DMS 273 (cell line): Measurements from ENCODE around the gene PTPRN.
"Not testable (repeated sequence)": the region's sequence is repeated elsewhere in the genome, so short reads cannot be mapped to it uniquely, and the experiment has no call there.

Experiments used
- DNase-seq: peaks from one replicate; lab custom pipeline; 2025; ENCODE audit not compliant: unreplicated experiment; lab: John Stamatoyannopoulos, UW

PTPRN gene

GRCh38 chr2:219309278-219309677 is at the start of gene PTPRN:
PTPRN (minus strand) TSS chr2:219309401; CDS start chr2:219309332, 69 bp downstream.
- peak; percentile 61 for DNase-seq

DNA sequence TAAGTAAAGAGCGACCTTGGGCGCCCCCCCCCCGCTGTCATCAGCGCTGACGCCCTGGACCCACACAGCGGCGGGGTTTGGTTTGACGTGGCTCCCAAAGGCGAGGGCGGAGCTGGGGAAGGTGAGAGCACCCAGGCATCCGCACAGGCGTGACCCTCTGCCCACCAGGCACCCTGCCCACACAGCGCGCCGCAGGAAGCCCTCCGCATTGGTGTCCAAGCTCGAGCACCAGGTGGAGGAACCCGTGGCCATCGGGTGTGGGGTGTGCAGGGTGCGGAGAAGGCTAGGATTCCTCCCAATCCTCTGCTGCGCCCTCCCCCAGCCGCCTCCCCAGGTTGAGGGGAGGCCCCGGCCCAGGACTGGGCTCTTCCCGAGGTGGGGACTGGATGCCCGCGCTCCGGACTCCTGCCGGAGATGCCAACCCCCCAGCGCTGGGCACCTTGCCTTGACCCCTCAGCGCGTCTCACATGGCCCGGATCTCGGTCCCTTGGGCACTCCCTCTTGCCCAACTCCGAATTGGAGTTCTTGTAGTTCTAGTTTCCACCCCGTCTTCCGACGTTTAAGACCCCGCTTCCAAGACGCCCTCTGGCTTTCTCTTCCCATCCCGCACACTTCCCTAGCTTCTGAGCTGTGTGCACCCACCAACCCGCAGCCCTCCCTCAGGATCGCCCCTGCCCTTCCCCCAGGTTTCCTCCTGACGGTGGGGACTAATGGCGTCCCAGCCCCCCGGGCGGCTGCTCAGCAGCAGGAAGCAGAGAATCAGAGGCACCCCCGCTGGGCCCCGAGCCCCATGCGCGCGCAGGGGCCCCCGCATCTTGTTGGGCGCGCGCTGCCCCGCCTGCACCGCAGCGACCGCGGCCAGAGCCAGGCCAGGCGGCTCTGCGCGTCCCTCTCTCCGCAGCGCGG is 49.2 kb upstream of the PTPRN start:
- DNase-seq, result peak; percentile 49

DNA sequence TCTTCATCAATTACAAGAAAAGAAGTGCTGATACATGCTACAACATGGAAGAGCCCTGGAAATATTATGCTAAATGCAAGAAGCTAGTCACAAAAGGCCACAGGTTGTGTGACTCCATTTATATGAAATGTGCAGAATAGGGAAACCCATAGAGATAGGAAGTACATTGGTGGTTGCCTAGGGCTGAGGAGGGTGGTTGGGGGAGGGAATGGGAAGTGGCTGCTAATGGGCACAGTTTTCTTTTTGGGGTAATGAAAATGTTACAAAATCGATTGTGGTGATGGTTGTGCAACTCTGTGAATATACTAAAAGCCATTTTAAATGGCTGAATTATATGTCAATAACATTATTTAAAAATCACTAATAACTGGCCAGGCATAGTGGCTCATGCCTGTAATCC is 47.6 kb upstream of the PTPRN start:
- DNase-seq, result no peak

GRCh38 chr2:219354582-219354981 is 45.4 kb upstream of the PTPRN start:
- DNase-seq, result no peak

DNA sequence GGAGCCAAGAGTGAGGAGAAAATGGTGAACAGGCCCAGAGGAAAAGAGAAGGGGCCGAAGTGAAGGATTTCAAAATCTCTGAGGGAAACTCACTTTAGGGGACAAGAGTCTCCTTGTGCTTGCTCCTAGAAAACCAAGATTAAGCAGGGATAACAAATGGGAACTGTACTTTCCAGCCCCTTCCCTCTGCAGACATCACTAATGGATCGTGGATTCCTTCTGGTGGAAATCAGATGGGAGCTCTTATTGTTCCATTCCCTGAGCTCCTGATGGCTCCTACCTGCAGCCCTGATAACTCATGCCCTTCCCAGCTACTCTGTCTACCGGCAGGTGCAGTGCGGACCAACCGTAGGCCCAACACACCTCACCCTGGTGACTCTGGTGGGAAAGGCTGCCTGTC is 43.9 kb upstream of the PTPRN start:
- no peak for DNase-seq

GRCh38 chr2:219352448-219353023 is 43.3 kb upstream of the PTPRN start:
- DNase-seq, result peak; percentile 86

DNA sequence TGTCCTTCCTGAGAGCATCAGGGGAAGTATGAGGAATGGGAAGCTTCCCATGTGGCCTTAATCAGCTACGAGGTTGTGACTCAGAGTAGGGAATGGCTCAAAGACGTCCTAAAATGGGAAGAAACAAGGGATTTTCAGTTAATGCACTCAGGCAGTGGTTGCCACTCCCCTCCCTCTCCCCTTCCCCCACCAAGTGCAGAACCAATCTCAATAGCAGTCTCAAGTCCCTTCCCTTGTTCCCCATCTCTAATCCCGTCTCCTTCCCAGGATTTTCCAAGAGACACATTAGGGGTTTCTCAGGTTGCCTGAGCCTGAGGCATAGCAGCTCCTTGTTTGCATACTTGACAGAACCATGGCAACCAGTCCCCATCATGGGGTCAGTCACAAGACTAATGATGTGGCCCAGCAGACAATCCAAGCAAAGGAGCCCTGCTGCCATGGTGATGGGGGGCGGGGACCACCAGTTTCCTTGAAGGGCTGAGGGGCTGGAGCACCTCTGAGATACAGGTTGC is 41.6 kb upstream of the PTPRN start:
- no peak for DNase-seq

- DNase-seq, result no peak
These were observed 41.0 kb upstream of the PTPRN start for GRCh38 chr2:219350215-219350614.

DNA sequence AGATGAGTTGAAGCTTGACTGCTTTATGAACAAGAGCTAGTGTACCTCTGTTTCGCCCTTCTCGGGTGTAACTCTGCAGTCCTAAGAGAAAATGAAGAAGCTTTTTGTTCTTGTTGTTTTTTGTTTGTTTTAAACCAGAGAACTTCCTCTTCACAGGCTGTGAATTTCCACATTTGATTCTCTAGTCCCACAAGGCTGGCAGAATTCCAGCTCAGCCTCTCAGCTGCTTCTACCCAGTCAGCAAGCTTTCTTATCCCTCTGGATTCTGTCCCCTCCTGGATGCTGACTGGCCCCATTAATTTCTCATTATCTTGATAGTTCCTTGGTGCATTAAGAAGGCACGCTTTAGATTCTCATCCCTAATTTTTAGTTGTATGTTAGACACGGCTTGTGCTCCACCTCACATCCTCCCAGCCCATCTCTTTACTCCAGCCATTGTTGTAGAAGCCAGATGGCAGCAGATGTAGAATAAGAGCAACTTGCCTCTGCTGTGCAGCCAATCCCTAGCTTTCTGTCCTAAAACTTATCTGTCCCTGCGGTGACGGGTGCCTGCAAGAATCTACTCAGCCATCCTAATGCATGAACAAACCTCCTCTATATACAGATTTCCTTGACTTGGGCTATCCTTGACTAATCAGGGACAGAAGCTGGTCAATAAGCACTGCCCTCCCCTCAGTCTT is 35.7 kb upstream of the PTPRN start:
- peak; percentile 74 for DNase-seq

DNA sequence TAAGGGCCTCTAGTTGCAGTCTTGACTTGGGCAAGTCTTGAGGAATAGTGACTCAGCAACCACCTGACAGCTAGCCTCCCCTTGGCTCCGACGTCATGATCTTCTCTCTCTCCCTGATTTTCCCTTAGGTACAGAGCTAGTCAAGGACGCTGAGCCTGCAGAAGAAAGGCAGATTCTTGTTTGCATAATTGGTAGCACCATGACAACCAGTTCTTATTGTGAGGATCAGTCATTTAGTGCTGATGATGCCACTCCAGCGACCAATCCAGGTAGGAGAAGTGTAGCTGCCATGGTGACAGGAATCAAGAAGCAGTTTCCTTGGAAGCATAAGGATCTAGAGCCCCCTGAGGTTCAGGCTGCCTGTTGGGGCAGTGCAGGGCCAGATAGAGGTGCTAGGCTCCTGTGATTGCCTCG is 26.2 kb upstream of the PTPRN start:
- DNase-seq, result peak; percentile 19

DNA sequence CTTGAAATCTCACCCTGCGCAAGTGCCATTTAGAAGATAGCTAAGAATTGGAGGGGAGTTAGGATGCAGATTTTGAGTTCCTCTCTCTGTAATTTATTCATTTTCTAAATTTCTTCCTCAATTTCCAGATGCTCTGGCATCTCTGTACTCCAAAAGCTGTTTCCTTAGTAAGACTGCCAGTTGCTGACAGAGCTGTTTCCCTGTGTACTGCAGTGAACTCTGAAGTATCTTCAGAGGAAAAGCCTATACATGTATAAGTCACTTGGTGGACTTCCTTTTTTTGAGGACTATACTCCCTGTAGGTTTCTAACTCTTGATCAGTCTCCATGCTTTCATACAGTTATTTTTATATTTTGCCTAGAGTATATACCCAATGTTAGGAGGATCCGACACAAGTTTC is 24.9 kb upstream of the PTPRN start:
- no peak for DNase-seq

GRCh38 chr2:219332542-219332941 is 23.3 kb upstream of the PTPRN start, which contains the start of gene RESP18:
RESP18 (minus strand) TSS chr2:219332744.
- no peak for DNase-seq

- no peak for DNase-seq
These were observed 22.5 kb upstream of the PTPRN start for GRCh38 chr2:219331560-219332213.

DNA sequence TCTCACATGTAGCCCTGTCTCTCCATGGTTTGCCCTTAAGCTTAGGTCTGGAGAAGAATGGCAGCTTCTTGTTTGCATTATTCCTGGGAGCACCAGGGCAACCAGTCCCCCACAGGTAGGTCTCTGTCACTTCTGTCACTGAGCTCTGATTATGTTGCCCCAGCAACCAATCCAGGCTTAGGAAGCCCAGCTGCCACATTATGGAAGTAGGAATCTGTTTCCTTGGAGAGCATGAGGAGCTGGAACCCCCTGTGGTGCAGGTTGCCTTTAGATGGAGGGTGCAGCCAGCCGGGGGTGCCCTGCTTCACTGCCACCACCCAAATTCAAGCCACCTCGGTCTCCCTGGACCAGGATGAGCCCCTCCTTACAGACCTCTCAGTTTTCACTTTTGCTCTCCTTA is 18.5 kb upstream of the PTPRN start:
- peak; percentile 18 for DNase-seq

GRCh38 chr2:219325657-219326315 is 16.6 kb upstream of the PTPRN start:
- DNase-seq, result no peak

DNA sequence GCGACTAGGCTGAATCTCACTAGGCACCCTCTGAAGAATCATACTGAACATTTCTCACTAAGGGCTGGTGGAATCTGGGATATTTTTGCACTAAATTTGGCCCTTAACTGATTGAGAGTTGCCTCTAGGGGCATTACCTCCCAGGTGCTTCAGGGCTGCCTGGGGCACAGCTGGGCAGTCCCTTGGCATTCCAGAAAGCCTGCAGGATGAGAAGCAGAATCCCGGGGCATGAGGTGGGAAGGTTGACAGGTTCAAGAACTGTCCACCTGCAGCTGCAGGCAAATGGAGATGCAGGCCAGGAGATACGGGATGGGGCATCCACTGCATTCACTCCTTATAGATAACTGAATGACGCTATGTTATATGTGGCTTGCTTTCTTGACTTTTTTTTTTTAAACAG is 15.9 kb upstream of the PTPRN start:
- no peak for DNase-seq

DNA sequence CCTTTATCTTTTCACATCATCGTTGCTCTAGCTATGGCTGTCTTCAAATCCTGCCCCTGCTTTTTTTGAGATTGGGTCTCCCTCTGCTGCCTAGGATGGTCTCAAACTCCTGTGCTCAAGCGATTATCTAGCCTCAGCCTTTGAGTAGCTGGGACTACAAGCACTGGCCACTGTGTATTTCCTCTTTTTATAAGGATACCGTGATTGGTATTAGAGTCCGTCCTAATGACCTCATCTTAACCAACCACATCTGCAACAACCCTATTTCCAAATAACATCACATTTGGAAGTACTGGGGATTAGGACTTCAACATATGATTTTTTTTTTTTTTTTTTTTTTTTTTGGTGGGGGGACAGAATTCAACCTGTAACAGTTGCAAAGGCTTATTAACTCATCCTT is 14.2 kb upstream of the PTPRN start:
- no peak for DNase-seq

GRCh38 chr2:219314804-219315468 is 5.7 kb upstream of the PTPRN start:
- DNase-seq, result no peak

- DNase-seq, result not testable (repeated sequence)
These were observed 3.6 kb upstream of the PTPRN start for GRCh38 chr2:219312683-219313263.
